Measurements from ENCODE around the gene LRSAM1.

DNA sequence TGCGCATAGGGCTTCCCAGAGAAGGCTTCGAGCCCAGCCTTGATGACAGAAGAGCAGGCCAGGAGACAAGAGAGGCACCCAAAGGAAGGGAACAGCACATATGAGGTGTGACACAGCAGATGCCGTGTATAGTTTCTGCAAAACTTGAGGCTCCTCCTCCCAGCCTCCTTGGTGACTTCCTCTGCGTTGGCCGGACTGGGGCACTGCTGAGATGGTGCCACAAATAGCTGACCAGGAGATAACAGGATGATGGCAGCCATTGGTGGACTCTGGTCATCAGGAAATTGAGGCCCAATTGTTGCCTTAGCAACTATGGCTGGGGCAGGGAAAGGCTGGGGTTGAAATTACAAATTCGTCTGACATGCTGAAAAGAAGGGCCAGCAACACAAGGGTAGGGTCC lies 32.0 kb upstream of the LRSAM1 start:
- TF ChIP-seq GATA3 (IDR thresholded peaks at IDR 0.05; ENCODE audit: low read depth, low read length) (no peak), GATA2 (IDR thresholded peaks at IDR 0.05; ENCODE audit: low read depth, low read length) (no peak)

Data from SH-SY5Y (cell line).